Keratinocyte (primary cell): ENCODE data around the gene SLC25A1. TPM values are rescaled to one million over a fixed set of nuclear protein-coding genes. Genes with fewer than 3 reads are reported as not detected.

Experiments
- DNase-seq: peaks from one replicate; pipeline ENCODE4 v3.0.0-alpha.2; 2011; ENCODE audit warnings: low read depth, missing footprints, low spot score
- FAIRE-seq: peaks from 2 replicates; lab custom pipeline; 2011; peaks lifted over from hg19 to GRCh38; lab: Jason Lieb, UNC
- H2AFZ ChIP-seq: 2 replicates; pipeline ENCODE4 v1.6.0; 2012; ENCODE audit warnings: low read length, control low read depth, inconsistent platforms; ENCODE audit not compliant: control insufficient read depth
- H3K27ac ChIP-seq: 2 replicates; pipeline ENCODE4 v1.5.1; 2011; ENCODE audit warnings: low read length; ENCODE audit not compliant: control insufficient read depth, insufficient read depth
- H3K27me3 ChIP-seq: 3 replicates; pipeline ENCODE4 v1.6.0; 2011; ENCODE audit warnings: low read length; ENCODE audit not compliant: control insufficient read depth, insufficient read depth; ENCODE audit errors: extremely low read depth
- H3K36me3 ChIP-seq, 2 experiments: 2 replicates in 1 of 2; 3 replicates in 1 of 2; pipeline ENCODE4 v1.5.1; 2011; ENCODE audit warnings: low read length in 2 of 2, mild to moderate bottlenecking in 1 of 2; ENCODE audit not compliant: control insufficient read depth in 2 of 2, insufficient read depth in 2 of 2; ENCODE audit errors: extremely low read depth in 1 of 2
- H3K4me1 ChIP-seq: 3 replicates; pipeline ENCODE4 v1.5.1; 2011; ENCODE audit warnings: low read length; ENCODE audit not compliant: control insufficient read depth, insufficient read depth; ENCODE audit errors: extremely low read depth
- H3K4me2 ChIP-seq: 3 replicates; pipeline ENCODE4 v1.6.0; 2011; ENCODE audit warnings: low read depth, low read length; ENCODE audit not compliant: control insufficient read depth, insufficient read depth; ENCODE audit errors: extremely low read depth
- H3K4me3 ChIP-seq, 3 experiments: fragments of 200-600 bp in 1 of 3; sonication (generic) in 1 of 3; 2 replicates in 2 of 3; 3 replicates in 1 of 3; pipeline ENCODE4 v1.5.1; 2011 to 2016; ENCODE audit warnings: low read length in 3 of 3, mild to moderate bottlenecking in 3 of 3, control low read depth in 2 of 3, inconsistent platforms in 1 of 3, low read depth in 1 of 3, mixed read lengths in 1 of 3, mixed run types in 1 of 3, moderate library complexity in 1 of 3; ENCODE audit not compliant: control insufficient read depth in 2 of 3, insufficient read depth in 2 of 3; ENCODE audit errors: extremely low read depth in 1 of 3
- H3K79me2 ChIP-seq: 2 replicates; pipeline ENCODE4 v1.6.0; 2012; ENCODE audit warnings: low read length; ENCODE audit not compliant: control insufficient read depth, insufficient read depth
- H3K9ac ChIP-seq: 3 replicates; pipeline ENCODE4 v1.6.0; 2011; ENCODE audit warnings: low read length; ENCODE audit not compliant: control insufficient read depth, insufficient read depth; ENCODE audit errors: extremely low read depth
- H3K9me1 ChIP-seq: 3 replicates; pipeline ENCODE4 v1.6.0; 2011; ENCODE audit warnings: low read length; ENCODE audit not compliant: control insufficient read depth, insufficient read depth; ENCODE audit errors: extremely low read depth
- H3K9me3 ChIP-seq: 2 replicates; pipeline ENCODE4 v1.5.1; 2012; ENCODE audit warnings: low read depth, low read length; ENCODE audit not compliant: control insufficient read depth
- H4K20me1 ChIP-seq: 3 replicates; pipeline ENCODE4 v1.6.0; 2011; ENCODE audit warnings: low read length; ENCODE audit not compliant: control insufficient read depth, insufficient read depth; ENCODE audit errors: extremely low read depth
- CTCF ChIP-seq, 3 experiments: IDR thresholded peaks in 1 of 3; conservative IDR thresholded peaks in 1 of 3; optimal IDR thresholded peaks in 1 of 3; 2 replicates in 2 of 3; 3 replicates in 1 of 3; pipeline versions ENCODE3 to v1.5.1; 2011; ENCODE audit warnings: low read length in 3 of 3, mild to moderate bottlenecking in 3 of 3, moderate library complexity in 2 of 3, control low read depth in 1 of 3, inconsistent platforms in 1 of 3; ENCODE audit not compliant: insufficient read depth in 2 of 3; ENCODE audit errors: extremely low read depth in 1 of 3
- EZH2 ChIP-seq: IDR thresholded peaks from one replicate; pipeline ENCODE4 v1.6.1; 2012; ENCODE audit warnings: inconsistent platforms, mild to moderate bottlenecking, low read length, moderate library complexity
- dilution Hi-C: fragments of 300-500 bp; cut with MboI; formaldehyde crosslinking; loops from one replicate; pipeline ENCODE4 v1.7.0; 2020; ENCODE audit warnings: low sequenced_read_pairs; ENCODE audit not compliant: extremely low pct_ligation_motif_present
- polyA plus RNA-seq, 5 experiments: library from polyadenylated mRNA; depleted of rRNA in 3 of 5; stranded (reverse) in 3 of 5; stranded (forward) in 1 of 5; unstranded in 1 of 5; fragments of >200 nt; gene quantifications; 1 replicate in 1 of 5; 2 replicates in 3 of 5; 3 replicates in 1 of 5; pipeline versions ENCODE4 v1.2.1 to v1.2.3, GENCODE V29; 2011 to 2012; ENCODE audit warnings: missing spikeins in 2 of 5, low read depth in 1 of 5, low replicate concordance in 1 of 5

SLC25A1 gene
- polyA plus RNA-seq, 1 donor (not counting 4 experiments of a cell fraction or from before 2014, with no cell fraction given) = 27.7 TPM

GRCh38 chr22:19176732-19177131 is 1.8 kb downstream of the SLC25A1 start:
- no peak for FAIRE-seq
- H3K79me2 ChIP-seq = peaks cover 39% of the 10 kb centered on the region
- H3K4me3 ChIP-seq = peak overlapping the region in 2 of 3 experiments; percentile 66 to 74
- DNase-seq = no peak
- H3K4me2 ChIP-seq = peak overlapping the region; percentile 90
- no peaks in the 10 kb centered on the region for H3K27me3 ChIP-seq
- peak overlapping the region; percentile 75 for H3K9ac ChIP-seq
- dilution Hi-C loops = no loop called here
- H4K20me1 ChIP-seq = peaks cover 6% of the 10 kb centered on the region
- no peak overlapping the region for H2AFZ ChIP-seq
- H3K27ac ChIP-seq = no peak overlapping the region
- peaks cover 5 to 18% of the 10 kb centered on the region in 2 experiments for H3K36me3 ChIP-seq
- peaks cover 50% of the 10 kb centered on the region for H3K4me1 ChIP-seq
- no peak for TF ChIP-seq CTCF (optimal IDR thresholded peaks at IDR 0.05 in 1 of 3, IDR thresholded peaks at IDR 0.05 in 1 of 3, conservative IDR thresholded peaks at IDR 0.05 in 1 of 3; ENCODE audit: extremely low read depth in 1 of 3, insufficient read depth in 2 of 3, low read length in 3 of 3)
- no peak for TF ChIP-seq EZH2
- H3K9me1 ChIP-seq = peaks cover 8% of the 10 kb centered on the region
- no peaks in the 10 kb centered on the region for H3K9me3 ChIP-seq

DNA sequence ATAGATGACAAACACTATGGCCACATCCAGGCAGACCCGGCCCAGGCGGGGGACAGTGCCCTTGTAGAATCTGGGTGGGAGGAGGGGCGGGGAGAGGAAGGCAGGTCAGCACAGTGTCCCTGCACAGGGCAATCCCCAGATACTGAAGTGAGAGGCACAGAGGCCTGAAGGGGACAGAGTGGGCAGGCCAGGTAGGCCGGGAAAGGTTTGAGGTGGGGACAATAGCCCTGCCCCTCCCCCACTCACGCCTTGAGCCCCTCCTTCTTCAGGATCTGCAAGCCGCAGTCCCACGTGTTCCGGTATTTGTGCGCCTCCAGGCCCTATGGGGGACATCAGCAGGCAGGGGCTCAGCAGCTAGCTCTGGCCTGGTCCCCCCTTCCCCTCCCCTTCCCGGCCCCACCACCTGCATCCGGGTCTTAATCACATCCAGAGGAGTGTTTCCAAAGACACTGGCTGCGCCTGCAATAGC is 2.3 kb downstream of the SLC25A1 start:
- Histone ChIP-seq H3K9me1 (peaks cover 8% of the 10 kb centered on the region), H3K36me3 (peaks cover 5 to 18% of the 10 kb centered on the region in 2 experiments), H3K27me3 (no peaks in the 10 kb centered on the region), H3K9ac (no peak overlapping the region), H3K9me3 (no peaks in the 10 kb centered on the region), H3K79me2 (peaks cover 41% of the 10 kb centered on the region), H2AFZ (no peak overlapping the region), H3K4me1 (peaks cover 50% of the 10 kb centered on the region), H3K4me2 (no peak overlapping the region), H3K4me3 (no peak overlapping the region), H3K27ac (no peak overlapping the region), H4K20me1 (peaks cover 6% of the 10 kb centered on the region)
- FAIRE-seq (no peak), DNase-seq (no peak)
- TF ChIP-seq EZH2 (no peak), CTCF (optimal IDR thresholded peaks at IDR 0.05 in 1 of 3, IDR thresholded peaks at IDR 0.05 in 1 of 3, conservative IDR thresholded peaks at IDR 0.05 in 1 of 3; ENCODE audit: extremely low read depth in 1 of 3, insufficient read depth in 2 of 3, low read length in 3 of 3) (no peak)
- dilution Hi-C loops = no loop called here
